IMR-90 (cell line): ENCODE measurements around the gene CENPS. TPM values are rescaled to one million over a fixed set of nuclear protein-coding genes. Genes with fewer than 3 reads are reported as not detected.

Experiments used
- RCOR1 ChIP-seq: IDR thresholded peaks from 2 replicates; pipeline ENCODE4 v1.6.1; 2012; ENCODE audit warnings: mild to moderate bottlenecking, low read length, improper control_type of control experiment; ENCODE audit not compliant: insufficient replicate concordance
- SMC3 ChIP-seq: fragments of 150-350 bp; IDR thresholded peaks from 2 replicates; pipeline ENCODE4 v1.6.1; 2016; ENCODE audit warnings: low read depth, mild to moderate bottlenecking, antibody characterized with exemption, low read length, moderate library complexity
- polyA plus RNA-seq, 3 experiments: library from polyadenylated mRNA; depleted of rRNA; stranded (reverse); fragments of >200 nt; gene quantifications; 2 replicates each; pipeline ENCODE4 v1.2.3, GENCODE V29; 2012; ENCODE audit warnings: low replicate concordance in 1 of 3
- total RNA-seq: library from RNA; depleted of rRNA; stranded (reverse); fragments of >200 nt; gene quantifications from 2 replicates; pipeline ENCODE4 v1.2.3, GENCODE V29; 2012; rRNA removed

Gene CENPS
- total and polyA plus RNA-seq, 2 of the 4 experiments (the other 2 are of a cell fraction), result 9.9 to 12.3 TPM

DNA sequence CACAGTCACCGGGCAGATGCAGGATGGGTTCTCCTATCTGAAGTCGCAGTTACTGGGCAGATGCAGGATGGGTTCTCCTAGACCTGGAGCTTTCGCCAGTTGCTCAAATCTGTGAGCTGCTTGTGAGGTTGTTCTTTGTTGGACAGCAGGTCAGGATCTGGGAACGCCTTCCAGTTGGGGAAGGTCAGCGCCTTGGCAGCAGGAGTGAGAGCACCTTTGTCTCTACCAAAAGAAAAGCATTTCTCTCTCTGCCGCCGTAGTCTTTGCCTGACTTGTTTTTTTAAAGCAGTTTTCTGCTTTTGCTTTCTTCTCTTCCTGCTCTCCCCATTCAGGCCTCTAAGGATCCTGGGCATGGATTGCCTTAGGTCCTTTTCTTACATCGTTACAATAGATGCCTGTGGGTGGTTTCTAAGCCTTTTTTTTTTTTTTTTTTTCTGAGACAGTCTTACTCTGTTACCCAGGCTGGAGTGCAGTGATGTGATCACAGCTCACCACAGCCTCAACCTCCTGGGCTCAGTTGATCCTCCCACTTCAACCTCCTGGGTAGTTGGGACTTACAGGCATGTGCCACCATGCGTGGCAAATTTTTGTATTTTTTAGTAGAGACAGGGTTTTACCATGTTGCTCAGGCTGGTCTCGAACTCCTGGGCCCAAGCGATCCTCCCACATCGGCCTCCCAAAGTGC, 60.2 kb downstream of the CENPS start (continued):
- no peak for TF ChIP-seq RCOR1
- TF ChIP-seq SMC3, result no peak

Other genes starting within 250 kb of the CENPS start
- 21.1 and 32.5 TPM in 2 replicates for gene KIF1B, start 219.9 kb upstream of the CENPS start, total RNA-seq
- 12.3 and 13.0 TPM in 2 replicates for gene KIF1B, start 219.9 kb upstream of the CENPS start, polyA plus RNA-seq (2012; rRNA removed)
- gene PGD, start 31.4 kb upstream of the CENPS start, total RNA-seq, result 187 and 216 TPM in 2 replicates
- 103 and 118 TPM in 2 replicates for gene PGD, start 31.4 kb upstream of the CENPS start, polyA plus RNA-seq (2012; rRNA removed)
- not detected in 2 replicates for gene CORT, start 19.6 kb downstream of the CENPS start, total RNA-seq
- 0.10 and 0.13 TPM in 2 replicates for gene CORT, start 19.6 kb downstream of the CENPS start, polyA plus RNA-seq (2012; rRNA removed)
- gene DFFA, start 42.1 kb downstream of the CENPS start, total RNA-seq, result 56.1 and 62.6 TPM in 2 replicates
- 25.3 and 28.1 TPM in 2 replicates for gene DFFA, start 42.1 kb downstream of the CENPS start, polyA plus RNA-seq (2012; rRNA removed)
- gene PEX14, start 44.5 kb downstream of the CENPS start, total RNA-seq, result 8.9 and 9.5 TPM in 2 replicates
- 22.0 and 22.5 TPM in 2 replicates for gene PEX14, start 44.5 kb downstream of the CENPS start, polyA plus RNA-seq (2012; rRNA removed)